ENCODE results near the gene ATP2C2. TPM values are rescaled to one million over a fixed set of nuclear protein-coding genes. Genes with fewer than 3 reads are reported as not detected.

The ATP2C2 gene
- total and polyA plus RNA-seq, 2 donors (not counting 1 experiment from before 2014, with no cell fraction given): not detected

DNA sequence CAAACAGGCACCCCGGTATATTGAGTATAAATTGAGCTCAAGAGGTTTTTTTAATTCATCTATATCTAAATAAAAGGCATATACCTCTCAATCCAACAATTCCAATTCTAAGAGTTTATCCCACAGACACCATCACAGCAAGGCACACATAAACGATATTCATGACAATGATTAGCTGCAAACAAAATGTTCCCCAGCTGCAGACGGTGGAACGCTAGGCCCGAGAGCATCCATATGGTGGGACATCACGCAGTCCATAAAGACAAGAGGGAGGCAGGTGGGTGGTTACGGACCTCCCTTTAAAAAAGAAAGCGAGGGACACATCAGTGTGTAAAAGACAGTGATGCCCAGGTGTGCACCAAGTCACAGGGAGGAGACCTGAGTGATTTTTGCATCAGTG is 108.1 kb downstream of the ATP2C2 start:
- ChIA-PET POLR2A (no interaction called here), CTCF (interaction anchor here (0.6 kb wide), 1 partner anchor 11 kb away, joined by 3 read pairs; no protein-coding TSS in a partner anchor)
- DNase-seq: no peak

DNA sequence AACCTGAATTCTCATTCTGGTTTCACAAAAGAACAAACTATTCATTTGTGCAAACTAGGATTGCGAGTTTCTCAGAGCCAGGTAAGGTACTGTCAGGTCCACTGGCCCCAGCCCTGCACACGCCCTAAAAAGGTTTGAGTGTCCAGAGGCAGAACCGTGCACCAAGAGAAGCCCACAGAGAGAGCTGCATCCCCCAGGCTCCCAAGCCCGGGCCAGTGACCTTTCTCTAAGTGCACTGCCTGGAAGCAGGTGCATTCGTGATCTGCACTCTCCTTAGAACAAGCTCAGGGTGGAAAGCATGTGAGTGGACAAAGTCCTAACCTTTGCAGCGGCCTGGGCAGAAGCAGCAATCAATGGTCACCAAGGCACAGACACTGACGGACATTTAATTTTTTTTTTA is 109.3 kb downstream of the ATP2C2 start:
- DNase-seq (no peak), ATAC-seq (ENCODE audit: low read depth) (no peak)
- no peak for TF ChIP-seq EZH2 (IDR thresholded peaks at IDR 0.05; ENCODE audit: borderline replicate concordance, insufficient read depth, low read depth, low read length, poor library complexity, severe bottlenecking)
- TF ChIP-seq, protein P1, sequence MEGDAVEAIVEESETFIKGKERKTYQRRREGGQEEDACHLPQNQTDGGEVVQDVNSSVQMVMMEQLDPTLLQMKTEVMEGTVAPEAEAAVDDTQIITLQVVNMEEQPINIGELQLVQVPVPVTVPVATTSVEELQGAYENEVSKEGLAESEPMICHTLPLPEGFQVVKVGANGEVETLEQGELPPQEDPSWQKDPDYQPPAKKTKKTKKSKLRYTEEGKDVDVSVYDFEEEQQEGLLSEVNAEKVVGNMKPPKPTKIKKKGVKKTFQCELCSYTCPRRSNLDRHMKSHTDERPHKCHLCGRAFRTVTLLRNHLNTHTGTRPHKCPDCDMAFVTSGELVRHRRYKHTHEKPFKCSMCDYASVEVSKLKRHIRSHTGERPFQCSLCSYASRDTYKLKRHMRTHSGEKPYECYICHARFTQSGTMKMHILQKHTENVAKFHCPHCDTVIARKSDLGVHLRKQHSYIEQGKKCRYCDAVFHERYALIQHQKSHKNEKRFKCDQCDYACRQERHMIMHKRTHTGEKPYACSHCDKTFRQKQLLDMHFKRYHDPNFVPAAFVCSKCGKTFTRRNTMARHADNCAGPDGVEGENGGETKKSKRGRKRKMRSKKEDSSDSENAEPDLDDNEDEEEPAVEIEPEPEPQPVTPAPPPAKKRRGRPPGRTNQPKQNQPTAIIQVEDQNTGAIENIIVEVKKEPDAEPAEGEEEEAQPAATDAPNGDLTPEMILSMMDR (IDR thresholded peaks at IDR 0.05): no peak
- no peak overlapping the region for H3K27ac Mint-ChIP-seq
- CTCF ChIA-PET: interaction anchor here (1.0 kb wide), 1 partner anchor 20 kb away, joined by 3 read pairs; no protein-coding TSS in a partner anchor
- Histone ChIP-seq H3K27ac (ENCODE audit: low read length in 2 of 2) (no peak overlapping the region), H3K79me2 (ENCODE audit: control insufficient read depth, insufficient read depth, low read length) (no peaks in the 10 kb centered on the region), H2AFZ (ENCODE audit: insufficient read depth, low read depth, low read length, poor library complexity, severe bottlenecking) (no peak overlapping the region), H3K4me2 (replicated peaks; ENCODE audit: low read depth, low read length, poor library complexity, severe bottlenecking) (no peak overlapping the region), H3K9me3 (ENCODE audit: control extremely low read depth in 1 of 3, control insufficient read depth in 2 of 3, insufficient read depth in 1 of 3, low read length in 2 of 3) (no peaks in the 10 kb centered on the region), H3K4me1 (ENCODE audit: control insufficient read depth in 2 of 2, insufficient read depth in 2 of 2, low read length in 2 of 2) (no peaks in the 10 kb centered on the region), H4K20me1 (ENCODE audit: control insufficient read depth, insufficient read depth, low read length, poor library complexity, severe bottlenecking) (no peaks in the 10 kb centered on the region), H3K27me3 (replicated peaks in 1 of 4; ENCODE audit: control extremely low read depth in 1 of 4, control insufficient read depth in 3 of 4, insufficient read depth in 4 of 4, low read length in 3 of 4) (no peaks in the 10 kb centered on the region), H3K36me3 (replicated peaks in 1 of 2; ENCODE audit: control extremely low read depth in 1 of 2, control insufficient read depth in 1 of 2, extremely low read depth in 1 of 2, insufficient read depth in 2 of 2, low read length in 1 of 2) (no peaks in the 10 kb centered on the region), H3K4me3 (ENCODE audit: control extremely low read depth in 1 of 5, extremely low read depth in 1 of 5, insufficient read depth in 1 of 5, low read depth in 2 of 5, low read length in 4 of 5) (no peak overlapping the region), H3K9ac (ENCODE audit: low read length) (no peak overlapping the region)
- intact Hi-C loops (cut with micrococcal nuclease): no loop called here
- no peaks in the 10 kb centered on the region for H3K27me3 Mint-ChIP-seq
- H3K9me3 Mint-ChIP-seq (ENCODE audit: insufficient read depth): peaks cover 6% of the 10 kb centered on the region
- POLR2A ChIA-PET: no interaction called here
- WGBS (ENCODE audit: insufficient coverage): 96% methylated on average over 6 of the region's 7 CpGs
- H3K4me1 Mint-ChIP-seq: no peaks in the 10 kb centered on the region
- H3K4me3 Mint-ChIP-seq: no peak overlapping the region

More for the DNA sequence above, 108.1 kb downstream of the ATP2C2 start:
- H3K4me2 ChIP-seq (replicated peaks; ENCODE audit: low read depth, low read length, poor library complexity, severe bottlenecking): no peak overlapping the region
- no peak overlapping the region for H3K4me3 ChIP-seq (ENCODE audit: control extremely low read depth in 1 of 5, extremely low read depth in 1 of 5, insufficient read depth in 1 of 5, low read depth in 2 of 5, low read length in 4 of 5)
- H3K4me3 Mint-ChIP-seq: no peak overlapping the region
- TF ChIP-seq, protein P1 (IDR thresholded peaks at IDR 0.05): no peak
- no peak for TF ChIP-seq EZH2 (IDR thresholded peaks at IDR 0.05; ENCODE audit: borderline replicate concordance, insufficient read depth, low read depth, low read length, poor library complexity, severe bottlenecking)
- intact Hi-C loops (cut with micrococcal nuclease): no loop called here
- WGBS (ENCODE audit: insufficient coverage): 96% methylated on average over 7 of the region's 8 CpGs
- no peaks in the 10 kb centered on the region for H4K20me1 ChIP-seq (ENCODE audit: control insufficient read depth, insufficient read depth, low read length, poor library complexity, severe bottlenecking)
- H3K27me3 ChIP-seq (replicated peaks in 1 of 4; ENCODE audit: control extremely low read depth in 1 of 4, control insufficient read depth in 3 of 4, insufficient read depth in 4 of 4, low read length in 3 of 4): no peaks in the 10 kb centered on the region
- H3K4me1 ChIP-seq (ENCODE audit: control insufficient read depth in 2 of 2, insufficient read depth in 2 of 2, low read length in 2 of 2): no peaks in the 10 kb centered on the region
- H3K79me2 ChIP-seq (ENCODE audit: control insufficient read depth, insufficient read depth, low read length): no peaks in the 10 kb centered on the region
- H3K36me3 ChIP-seq (replicated peaks in 1 of 2; ENCODE audit: control extremely low read depth in 1 of 2, control insufficient read depth in 1 of 2, extremely low read depth in 1 of 2, insufficient read depth in 2 of 2, low read length in 1 of 2): no peaks in the 10 kb centered on the region
- H3K4me1 Mint-ChIP-seq: no peaks in the 10 kb centered on the region
- H2AFZ ChIP-seq (ENCODE audit: insufficient read depth, low read depth, low read length, poor library complexity, severe bottlenecking): no peak overlapping the region
- no peaks in the 10 kb centered on the region for H3K27me3 Mint-ChIP-seq
- no peak overlapping the region for H3K27ac Mint-ChIP-seq
- no peak for ATAC-seq (ENCODE audit: low read depth)
- H3K9me3 Mint-ChIP-seq (ENCODE audit: insufficient read depth): peaks cover 10% of the 10 kb centered on the region
- no peak overlapping the region for H3K27ac ChIP-seq (ENCODE audit: low read length in 2 of 2)
- peaks cover 0 to 9% (median 0%) of the 10 kb centered on the region in 3 donors for H3K9me3 ChIP-seq (ENCODE audit: control extremely low read depth in 1 of 3, control insufficient read depth in 2 of 3, insufficient read depth in 1 of 3, low read length in 2 of 3)
- H3K9ac ChIP-seq (ENCODE audit: low read length): no peak overlapping the region

Data from B cell (primary cell).